OCI-LY7 (cell line): Measurements from ENCODE around the gene CYP4F2. TPM values are rescaled to one million over a fixed set of nuclear protein-coding genes. Genes with fewer than 3 reads are reported as not detected.
"Not testable (repeated sequence)": the region's sequence is repeated elsewhere in the genome, so short reads cannot be mapped to it uniquely, and the experiment has no call there.

Experiments
- BruUV-seq: library from RNA; stranded (reverse); fragments of 400-500 nt; replicated peaks from 2 replicates; lab custom pipeline; 2021; lab: Mats Ljungman, UMichigan
- CTCF ChIA-PET: fragments of 300-600 bp; sonication (Branson Sonifier 250); formaldehyde crosslinking; loops from one replicate; lab custom pipeline; 2022; ENCODE audit warnings: antibody characterized with exemption; ENCODE audit not compliant: unreplicated experiment; lab: Charles Lee
- POLR2A ChIA-PET: fragments of 300-600 bp; sonication (Branson Sonifier 250); formaldehyde crosslinking; loops from one replicate; lab custom pipeline; 2022; ENCODE audit warnings: antibody characterized with exemption; lab: Charles Lee
- DNase-seq: peaks from one replicate; pipeline ENCODE4 v3.0.0-alpha.2; 2015; ENCODE audit warnings: low spot score
- H2AFZ ChIP-seq: fragments of 200-600 bp; sonication (generic), shearing (Covaris generic); 2 replicates; pipeline ENCODE4 v1.6.1; 2014; ENCODE audit warnings: mild to moderate bottlenecking, antibody characterized with exemption, low read length, moderate library complexity
- H3K27ac ChIP-seq: fragments of 200-600 bp; sonication (generic); 2 replicates; pipeline ENCODE4 v1.5.1; 2014; ENCODE audit warnings: mixed run types, low read depth, mild to moderate bottlenecking, moderate library complexity, low read length, inconsistent platforms; ENCODE audit not compliant: poor library complexity, severe bottlenecking
- H3K36me3 ChIP-seq: fragments of 200-600 bp; sonication (generic); 2 replicates; pipeline ENCODE4 v1.6.1; 2014; ENCODE audit warnings: mild to moderate bottlenecking, antibody characterized with exemption, low read length, moderate library complexity, mixed read lengths; ENCODE audit not compliant: insufficient read depth
- H3K4me1 ChIP-seq: fragments of 200-600 bp; sonication (generic); 2 replicates; pipeline ENCODE4 v1.5.1; 2014; ENCODE audit warnings: mild to moderate bottlenecking, low read length; ENCODE audit not compliant: insufficient read depth, poor library complexity, severe bottlenecking
- H3K4me2 ChIP-seq: fragments of 200-600 bp; sonication (generic); 2 replicates; pipeline ENCODE4 v1.6.1; 2014; ENCODE audit warnings: mild to moderate bottlenecking, low read length
- H3K4me3 ChIP-seq: fragments of 200-600 bp; sonication (generic); 2 replicates; pipeline ENCODE4 v1.5.1; 2014; ENCODE audit warnings: mild to moderate bottlenecking, low read depth, low read length; ENCODE audit not compliant: poor library complexity, severe bottlenecking
- H3K79me2 ChIP-seq: fragments of 200-600 bp; sonication (generic); 2 replicates; pipeline ENCODE4 v1.6.1; 2016; ENCODE audit warnings: low read depth, mild to moderate bottlenecking, low read length, moderate library complexity, mixed read lengths; ENCODE audit not compliant: insufficient read depth
- H3K9me2 ChIP-seq: fragments of 200-600 bp; sonication (generic); 2 replicates; pipeline ENCODE4 v1.6.1; 2016; ENCODE audit warnings: mild to moderate bottlenecking, low read length, mixed read lengths; ENCODE audit not compliant: insufficient read depth
- H3K9me3 ChIP-seq: fragments of 200-600 bp; sonication (generic); 2 replicates; pipeline ENCODE4 v1.6.1; 2014; ENCODE audit warnings: mild to moderate bottlenecking, mixed run types, low read length, mixed read lengths
- H4K20me1 ChIP-seq: fragments of 200-600 bp; sonication (generic); 2 replicates; pipeline ENCODE4 v1.6.1; 2014; ENCODE audit warnings: mild to moderate bottlenecking, antibody characterized with exemption, low read length, moderate library complexity, mixed read lengths; ENCODE audit not compliant: insufficient read depth
- EZH2phosphoT487 ChIP-seq: fragments of 200-600 bp; sonication (generic); IDR thresholded peaks from 2 replicates; pipeline ENCODE4 v1.6.1; 2018; ENCODE audit warnings: low read depth, borderline replicate concordance, mild to moderate bottlenecking, mixed run types, antibody characterized with exemption, low read length, moderate library complexity, mixed read lengths
- intact Hi-C: fragments of 100-400 bp; cut with micrococcal nuclease; formaldehyde crosslinking; loops from one replicate; pipeline ENCODE4 v1.10.0; 2022; ENCODE audit not compliant: unreplicated experiment
- total RNA-seq, 2 experiments: library from RNA; depleted of rRNA in 1 of 2; stranded (reverse); fragments of >200 nt in 1 of 2; shearing (Covaris generic) in 1 of 2; gene quantifications; 2 replicates each; pipeline ENCODE4 v1.2.3, GENCODE V29; 2014 to 2022
- TF ChIP-seq, protein P1 (sequence below): fragments of 200-600 bp; sonication (generic); conservative IDR thresholded peaks from 2 replicates; pipeline ENCODE4 v1.5.1; 2014; ENCODE audit warnings: mild to moderate bottlenecking, antibody characterized with exemption, low read length, moderate library complexity, mixed read lengths

Gene CYP4F2
- total RNA-seq, 2 experiments from 2014 or later, result not detected

DNA sequence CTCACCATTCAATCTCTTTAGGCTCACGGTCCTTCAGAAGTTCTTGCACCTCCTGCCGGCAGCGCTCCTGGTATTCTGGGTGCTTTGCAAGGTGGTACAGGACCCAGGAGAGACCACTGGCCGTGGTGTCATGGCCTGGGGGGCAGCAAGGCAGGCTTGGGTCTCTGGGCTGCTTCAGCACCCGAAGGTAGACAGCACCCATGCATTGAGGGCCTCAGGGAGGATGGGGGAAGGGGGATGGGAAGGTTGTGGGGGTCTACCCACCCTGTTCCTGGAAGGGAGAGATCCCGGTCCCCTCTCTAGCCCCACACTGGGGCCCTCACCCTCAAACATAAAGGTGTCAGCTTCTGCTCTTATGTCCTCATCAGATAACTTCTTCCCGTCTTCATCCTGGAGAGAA is 12.0 kb downstream of the CYP4F2 start:
- CTCF ChIA-PET, result no interaction called here
- Histone ChIP-seq H4K20me1 (no peaks in the 10 kb centered on the region), H3K4me2 (no peak overlapping the region), H3K27ac (no peak overlapping the region), H3K4me1 (no peaks in the 10 kb centered on the region), H3K9me3 (no peaks in the 10 kb centered on the region), H3K4me3 (no peak overlapping the region), H2AFZ (no peak overlapping the region), H3K79me2 (no peaks in the 10 kb centered on the region), H3K36me3 (no peaks in the 10 kb centered on the region), H3K9me2 (no peaks in the 10 kb centered on the region)
- no TSS peak for BruUV-seq
- TF ChIP-seq, protein P1, sequence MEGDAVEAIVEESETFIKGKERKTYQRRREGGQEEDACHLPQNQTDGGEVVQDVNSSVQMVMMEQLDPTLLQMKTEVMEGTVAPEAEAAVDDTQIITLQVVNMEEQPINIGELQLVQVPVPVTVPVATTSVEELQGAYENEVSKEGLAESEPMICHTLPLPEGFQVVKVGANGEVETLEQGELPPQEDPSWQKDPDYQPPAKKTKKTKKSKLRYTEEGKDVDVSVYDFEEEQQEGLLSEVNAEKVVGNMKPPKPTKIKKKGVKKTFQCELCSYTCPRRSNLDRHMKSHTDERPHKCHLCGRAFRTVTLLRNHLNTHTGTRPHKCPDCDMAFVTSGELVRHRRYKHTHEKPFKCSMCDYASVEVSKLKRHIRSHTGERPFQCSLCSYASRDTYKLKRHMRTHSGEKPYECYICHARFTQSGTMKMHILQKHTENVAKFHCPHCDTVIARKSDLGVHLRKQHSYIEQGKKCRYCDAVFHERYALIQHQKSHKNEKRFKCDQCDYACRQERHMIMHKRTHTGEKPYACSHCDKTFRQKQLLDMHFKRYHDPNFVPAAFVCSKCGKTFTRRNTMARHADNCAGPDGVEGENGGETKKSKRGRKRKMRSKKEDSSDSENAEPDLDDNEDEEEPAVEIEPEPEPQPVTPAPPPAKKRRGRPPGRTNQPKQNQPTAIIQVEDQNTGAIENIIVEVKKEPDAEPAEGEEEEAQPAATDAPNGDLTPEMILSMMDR, result no peak
- no peak for TF ChIP-seq EZH2phosphoT487
- intact Hi-C loops, result no loop called here
- POLR2A ChIA-PET, result no interaction called here
- no peak for DNase-seq

DNA sequence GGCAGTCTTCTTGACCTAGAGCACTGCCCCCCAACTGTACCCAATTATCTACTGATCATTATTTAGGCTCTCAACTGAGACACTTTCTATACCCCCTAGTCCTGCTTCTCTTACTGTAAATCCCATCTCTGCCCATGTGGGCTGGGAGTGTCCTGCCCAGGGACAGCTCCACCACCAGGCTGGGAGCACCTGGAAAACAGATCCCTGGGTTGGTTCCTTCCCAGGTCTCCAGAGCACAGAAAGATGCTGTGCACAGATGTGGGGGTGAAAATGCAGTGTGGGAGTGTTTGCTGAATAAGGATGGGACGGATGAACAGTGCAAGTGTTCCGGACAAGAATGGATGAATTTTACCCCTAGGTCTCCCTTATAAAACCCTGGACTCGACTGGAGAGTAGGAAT is 12.7 kb downstream of the CYP4F2 start:
- Histone ChIP-seq H3K4me2 (no peak overlapping the region), H2AFZ (no peak overlapping the region), H3K27ac (no peak overlapping the region), H3K9me2 (no peaks in the 10 kb centered on the region), H4K20me1 (no peaks in the 10 kb centered on the region), H3K4me3 (no peak overlapping the region), H3K79me2 (no peaks in the 10 kb centered on the region), H3K9me3 (no peaks in the 10 kb centered on the region), H3K36me3 (no peaks in the 10 kb centered on the region), H3K4me1 (no peaks in the 10 kb centered on the region)
- intact Hi-C loops, result no loop called here
- CTCF ChIA-PET, result no interaction called here
- no TSS peak for BruUV-seq
- DNase-seq, result no peak
- POLR2A ChIA-PET, result no interaction called here
- no peak for TF ChIP-seq EZH2phosphoT487
- TF ChIP-seq, protein P1, result no peak

DNA sequence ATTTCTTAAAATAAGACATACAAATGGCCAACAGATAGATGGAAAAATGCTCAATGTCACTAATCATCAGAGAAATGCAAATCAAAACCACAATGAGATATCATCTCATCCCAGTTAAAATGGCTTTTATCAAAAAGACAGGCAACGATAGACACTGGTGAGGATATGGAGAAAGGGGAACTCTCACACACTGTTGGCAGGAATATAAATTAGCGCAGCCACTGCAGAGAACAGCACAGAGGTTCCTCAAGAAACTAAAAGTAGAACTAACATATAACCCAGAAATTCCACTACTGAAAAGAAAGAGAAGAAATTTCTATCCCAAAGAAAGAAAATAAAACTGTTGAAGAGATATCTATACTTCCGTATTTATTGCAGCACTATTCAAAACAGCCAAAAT is 14.5 kb downstream of the CYP4F2 start:
- H3K79me2 ChIP-seq, H3K36me3 ChIP-seq, DNase-seq, intact Hi-C loops, H3K4me3 ChIP-seq, H3K9me3 ChIP-seq, BruUV-seq, H4K20me1 ChIP-seq, H3K4me1 ChIP-seq, H3K9me2 ChIP-seq, H3K4me2 ChIP-seq, CTCF ChIA-PET, H3K27ac ChIP-seq, H2AFZ ChIP-seq, POLR2A ChIA-PET: not testable (repeated sequence)
